B cell (primary cell): ENCODE measurements around the gene BOC. TPM values are rescaled to one million over a fixed set of nuclear protein-coding genes. Genes with fewer than 3 reads are reported as not detected.

Experiments
- ATAC-seq: fragments of 200-7000 bp; cut with Tn5 transposase; one replicate; pipeline ENCODE4 v1.10.0; 2021; ENCODE audit warnings: low read depth, mild to moderate bottlenecking, moderate number of reproducible peaks, moderate library complexity
- CTCF ChIA-PET: fragments of 350-600 bp; sonication (Branson Sonifier 250); formaldehyde crosslinking; loops from one replicate; lab custom pipeline; 2021; ENCODE audit warnings: antibody characterized with exemption, inconsistent platforms; lab: Charles Lee
- POLR2A ChIA-PET: fragments of 350-600 bp; sonication (Branson Sonifier 250); formaldehyde crosslinking; loops from one replicate; lab custom pipeline; 2021; ENCODE audit warnings: antibody characterized with exemption; lab: Charles Lee
- DNase-seq: peaks from one replicate; pipeline ENCODE4 v3.0.0; 2013
- H2AFZ ChIP-seq: 2 replicates; pipeline ENCODE4 v1.6.1; 2012; ENCODE audit warnings: mild to moderate bottlenecking, low read depth, low read length; ENCODE audit not compliant: insufficient read depth, poor library complexity, severe bottlenecking
- H3K27ac ChIP-seq, 2 donors: 1 replicate in 1 of 2; 2 replicates in 1 of 2; pipeline ENCODE4 v1.5.1; 2012 to 2013; ENCODE audit warnings: low read length in 2 of 2, mild to moderate bottlenecking in 2 of 2, moderate library complexity in 1 of 2
- H3K27me3 ChIP-seq, 4 experiments: fragments of 200-600 bp in 1 of 4; sonication (generic) in 1 of 4; replicated peaks in 1 of 4; 1 replicate in 2 of 4; 2 replicates in 2 of 4; pipeline versions ENCODE4 v1.6.1 to v1.7.0; 2013 to 2016; ENCODE audit warnings: low read length in 3 of 4, mild to moderate bottlenecking in 2 of 4, mixed read lengths in 1 of 4, moderate library complexity in 1 of 4; ENCODE audit not compliant: insufficient read depth in 4 of 4, control insufficient read depth in 3 of 4; ENCODE audit errors: control extremely low read depth in 1 of 4
- H3K36me3 ChIP-seq, 2 experiments: replicated peaks in 1 of 2; 1 replicate in 1 of 2; 2 replicates in 1 of 2; pipeline versions ENCODE4 v1.6.1 to v1.7.1; 2013; ENCODE audit warnings: low read length in 1 of 2; ENCODE audit not compliant: insufficient read depth in 2 of 2, control insufficient read depth in 1 of 2; ENCODE audit errors: control extremely low read depth in 1 of 2, extremely low read depth in 1 of 2
- H3K4me1 ChIP-seq, 2 donors: fragments of 200-600 bp in 1 of 2; sonication (generic) in 1 of 2; 1 replicate in 1 of 2; 2 replicates in 1 of 2; pipeline versions ENCODE4 v1.5.1 to v1.6.1; 2013 to 2017; ENCODE audit warnings: low read length in 2 of 2; ENCODE audit not compliant: control insufficient read depth in 2 of 2, insufficient read depth in 2 of 2
- H3K4me2 ChIP-seq: replicated peaks from 2 replicates; pipeline ENCODE3; 2012; ENCODE audit warnings: mild to moderate bottlenecking, low read depth, low read length; ENCODE audit not compliant: poor library complexity, severe bottlenecking
- H3K4me3 ChIP-seq, 5 experiments: fragments of 200-600 bp in 1 of 5; sonication (generic) in 1 of 5; 1 replicate in 3 of 5; 2 replicates in 2 of 5; pipeline versions ENCODE4 v1.5.1 to v1.7.0; 2011 to 2016; ENCODE audit warnings: low read length in 4 of 5, mild to moderate bottlenecking in 4 of 5, low read depth in 2 of 5, control low read depth in 1 of 5, moderate library complexity in 1 of 5; ENCODE audit not compliant: insufficient read depth in 1 of 5; ENCODE audit errors: control extremely low read depth in 1 of 5, extremely low read depth in 1 of 5
- H3K79me2 ChIP-seq: fragments of 200-600 bp; sonication (generic); one replicate; pipeline ENCODE4 v1.6.0; 2016; ENCODE audit warnings: low read length; ENCODE audit not compliant: control insufficient read depth, insufficient read depth
- H3K9ac ChIP-seq: fragments of 200-600 bp; sonication (generic); 2 replicates; pipeline ENCODE4 v1.6.1; 2017; ENCODE audit warnings: mild to moderate bottlenecking, low read length, moderate library complexity
- H3K9me3 ChIP-seq, 3 donors: one replicate each; pipeline versions ENCODE4 v1.6.1 to v1.7.1; 2013; ENCODE audit warnings: low read length in 2 of 3; ENCODE audit not compliant: control insufficient read depth in 2 of 3, insufficient read depth in 1 of 3; ENCODE audit errors: control extremely low read depth in 1 of 3
- H4K20me1 ChIP-seq: 2 replicates; pipeline ENCODE4 v1.6.0; 2012; ENCODE audit warnings: mild to moderate bottlenecking, low read length; ENCODE audit not compliant: insufficient read depth, control insufficient read depth, poor library complexity, severe bottlenecking
- H3K27ac Mint-ChIP-seq: one replicate; pipeline ENCODE4 v1.8.0; 2021; ENCODE audit warnings: mixed read lengths
- H3K27me3 Mint-ChIP-seq: one replicate; pipeline ENCODE4 v1.8.0; 2021; ENCODE audit warnings: mixed read lengths
- H3K4me1 Mint-ChIP-seq: one replicate; pipeline ENCODE4 v1.8.0; 2021; ENCODE audit warnings: mixed read lengths
- H3K4me3 Mint-ChIP-seq: one replicate; pipeline ENCODE4 v1.8.0; 2021; ENCODE audit warnings: mixed read lengths
- H3K9me3 Mint-ChIP-seq: one replicate; pipeline ENCODE4 v1.8.0; 2022; ENCODE audit warnings: mixed read lengths; ENCODE audit not compliant: insufficient read depth
- EZH2 ChIP-seq: IDR thresholded peaks from 2 replicates; pipeline ENCODE4 v1.6.1; 2012; ENCODE audit warnings: borderline replicate concordance, low read depth, mild to moderate bottlenecking, moderate library complexity, low read length; ENCODE audit not compliant: insufficient read depth, poor library complexity, severe bottlenecking
- WGBS: methylation state at CpG from one replicate; pipeline ENCODE4 v1.1.5; 2013; ENCODE audit warnings: missing lambda C conversion rate; ENCODE audit not compliant: insufficient coverage; 5-methylcytosine and 5-hydroxymethylcytosine counted together
- intact Hi-C: fragments of 100-400 bp; cut with micrococcal nuclease; formaldehyde crosslinking; loops from one replicate; pipeline ENCODE4 v1.10.0; 2022
- polyA plus RNA-seq: library from polyadenylated mRNA; depleted of rRNA; stranded (reverse); fragments of >200 nt; gene quantifications from 2 replicates; pipeline ENCODE4 v1.2.3, GENCODE V29; 2012
- total RNA-seq, 2 donors: library from RNA; stranded (reverse); fragments of 120-200 nt in 1 of 2; gene quantifications; 1 replicate in 1 of 2; 2 replicates in 1 of 2; pipeline versions ENCODE4 v1.2.3 to v1.2.4, GENCODE V29; 2013 to 2022
- TF ChIP-seq, protein P1 (sequence below): fragments of 200-600 bp; IDR thresholded peaks from one replicate; pipeline ENCODE4 v1.8.0; 2022; ENCODE audit warnings: antibody characterized with exemption, mild to moderate bottlenecking

BOC gene
- total and polyA plus RNA-seq, 2 donors (not counting 1 experiment from before 2014, with no cell fraction given) = 0.12 to 2.0 TPM

DNA sequence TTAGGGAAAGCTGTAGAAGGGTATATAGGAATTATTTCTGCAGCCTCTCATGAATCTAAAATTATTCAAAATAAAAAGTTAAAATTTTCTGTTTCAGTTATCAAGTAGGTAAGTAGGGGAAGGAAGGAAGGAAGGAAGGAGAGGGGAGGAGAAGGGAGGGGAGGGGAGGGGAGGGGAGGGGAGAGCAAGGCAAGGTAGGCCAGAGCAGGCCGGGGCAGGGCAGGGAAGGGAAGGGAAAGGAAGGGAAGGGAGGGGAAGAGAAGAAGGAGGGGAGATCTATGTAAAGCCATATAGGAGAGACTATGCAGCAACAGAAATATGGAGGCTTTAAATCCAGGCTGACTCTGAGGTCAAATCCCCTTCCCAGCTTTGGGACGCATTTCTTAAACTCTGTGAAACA lies 38.3 kb upstream of the BOC start:
- ATAC-seq = no peak

DNA sequence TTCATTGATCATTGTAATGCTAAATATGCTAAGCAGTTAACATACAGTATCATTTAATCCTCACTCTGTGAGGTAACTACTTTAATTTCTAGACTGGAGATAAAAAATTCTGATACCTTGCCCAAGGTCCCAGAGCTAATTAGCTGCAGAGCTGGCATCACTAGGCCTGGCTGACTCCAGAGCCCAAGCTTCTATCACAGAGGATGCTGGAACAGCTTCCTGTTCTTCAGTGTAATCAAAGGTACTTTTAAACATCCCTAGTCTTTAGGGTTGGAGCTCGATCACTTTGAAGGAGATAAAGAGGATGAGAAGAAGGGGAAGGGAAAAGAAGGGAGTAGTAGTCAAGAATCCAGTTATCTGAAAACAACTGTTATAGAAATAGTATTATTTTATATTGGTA lies 37.1 kb upstream of the BOC start:
- intact Hi-C loops = no loop called here
- Histone ChIP-seq H3K4me2 (no peak overlapping the region), H3K36me3 (no peaks in the 10 kb centered on the region), H2AFZ (no peak overlapping the region), H4K20me1 (no peaks in the 10 kb centered on the region), H3K27me3 (peaks cover 0 to 3% (median 0%) of the 10 kb centered on the region in 4 experiments), H3K9ac (no peak overlapping the region), H3K27ac (no peak overlapping the region), H3K4me1 (no peaks in the 10 kb centered on the region), H3K9me3 (no peaks in the 10 kb centered on the region), H3K4me3 (no peak overlapping the region), H3K79me2 (no peaks in the 10 kb centered on the region)
- TF ChIP-seq, protein P1, sequence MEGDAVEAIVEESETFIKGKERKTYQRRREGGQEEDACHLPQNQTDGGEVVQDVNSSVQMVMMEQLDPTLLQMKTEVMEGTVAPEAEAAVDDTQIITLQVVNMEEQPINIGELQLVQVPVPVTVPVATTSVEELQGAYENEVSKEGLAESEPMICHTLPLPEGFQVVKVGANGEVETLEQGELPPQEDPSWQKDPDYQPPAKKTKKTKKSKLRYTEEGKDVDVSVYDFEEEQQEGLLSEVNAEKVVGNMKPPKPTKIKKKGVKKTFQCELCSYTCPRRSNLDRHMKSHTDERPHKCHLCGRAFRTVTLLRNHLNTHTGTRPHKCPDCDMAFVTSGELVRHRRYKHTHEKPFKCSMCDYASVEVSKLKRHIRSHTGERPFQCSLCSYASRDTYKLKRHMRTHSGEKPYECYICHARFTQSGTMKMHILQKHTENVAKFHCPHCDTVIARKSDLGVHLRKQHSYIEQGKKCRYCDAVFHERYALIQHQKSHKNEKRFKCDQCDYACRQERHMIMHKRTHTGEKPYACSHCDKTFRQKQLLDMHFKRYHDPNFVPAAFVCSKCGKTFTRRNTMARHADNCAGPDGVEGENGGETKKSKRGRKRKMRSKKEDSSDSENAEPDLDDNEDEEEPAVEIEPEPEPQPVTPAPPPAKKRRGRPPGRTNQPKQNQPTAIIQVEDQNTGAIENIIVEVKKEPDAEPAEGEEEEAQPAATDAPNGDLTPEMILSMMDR = no peak
- TF ChIP-seq EZH2 = no peak
- H3K27me3 Mint-ChIP-seq = peaks cover 4% of the 10 kb centered on the region
- no peaks in the 10 kb centered on the region for H3K9me3 Mint-ChIP-seq
- H3K27ac Mint-ChIP-seq = no peak overlapping the region
- DNase-seq (no peak), ATAC-seq (no peak)
- ChIA-PET CTCF (no interaction called here), POLR2A (no interaction called here)
- no CpG with 5 or more reads among the region's 1 CpG for WGBS
- H3K4me3 Mint-ChIP-seq = no peak overlapping the region
- H3K4me1 Mint-ChIP-seq = no peaks in the 10 kb centered on the region

More for the DNA sequence above, 38.3 kb upstream of the BOC start:
- intact Hi-C loops = no loop called here
- Histone ChIP-seq H2AFZ (no peak overlapping the region), H3K9ac (no peak overlapping the region), H3K79me2 (no peaks in the 10 kb centered on the region), H3K27ac (no peak overlapping the region), H3K4me3 (no peak overlapping the region), H3K4me2 (no peak overlapping the region), H3K9me3 (no peaks in the 10 kb centered on the region), H4K20me1 (no peaks in the 10 kb centered on the region), H3K27me3 (no peaks in the 10 kb centered on the region), H3K4me1 (no peaks in the 10 kb centered on the region), H3K36me3 (no peaks in the 10 kb centered on the region)
- no peak for DNase-seq
- Mint-ChIP-seq H3K27ac (no peak overlapping the region), H3K9me3 (no peaks in the 10 kb centered on the region), H3K27me3 (peaks cover 4% of the 10 kb centered on the region), H3K4me1 (no peaks in the 10 kb centered on the region), H3K4me3 (no peak overlapping the region)
- TF ChIP-seq, protein P1 = no peak
- TF ChIP-seq EZH2 = no peak
- ChIA-PET POLR2A (no interaction called here), CTCF (no interaction called here)
- WGBS = 50% methylated on average over 1 of the region's 2 CpGs
